Tibial nerve (tissue), 4 donors: ENCODE measurements around the gene ERLIN1.

Source experiments
- CTCF ChIP-seq, 5 experiments: fragments of 200-600 bp in 3 of 5; fragments of 450-650 bp in 2 of 5; sonication (generic) in 3 of 5; IDR thresholded peaks; one replicate each; pipeline ENCODE4 v1.5.1; 2016 to 2019; ENCODE audit warnings: antibody characterized with exemption in 5 of 5, mild to moderate bottlenecking in 3 of 5, moderate library complexity in 2 of 5
- EP300 ChIP-seq, 2 donors: sonication (generic); formaldehyde crosslinking; IDR thresholded peaks; one replicate each; pipeline ENCODE4 v1.6.1; 2017; ENCODE audit warnings: antibody characterized with exemption in 2 of 2, mild to moderate bottlenecking in 1 of 2

GRCh38 chr10:100146875-100147650 lies 38.8 kb downstream of the ERLIN1 start:
- no peak for TF ChIP-seq CTCF (IDR thresholded peaks at IDR 0.05)
- no peak for TF ChIP-seq EP300 (IDR thresholded peaks at IDR 0.05)
